HG03521 (cell line): ENCODE data around the gene RNGTT.

Experiments
- ATAC-seq: cut with Tn5 transposase; IDR thresholded peaks from one replicate; pipeline ENCODE4 v1.9.1; 2021; ENCODE audit warnings: mild to moderate bottlenecking, moderate library complexity; ENCODE audit not compliant: unreplicated experiment

The RNGTT gene

GRCh38 chr6:88669475-88669874 lies 293.9 kb downstream of the RNGTT start:
- ATAC-seq = no peak

DNA sequence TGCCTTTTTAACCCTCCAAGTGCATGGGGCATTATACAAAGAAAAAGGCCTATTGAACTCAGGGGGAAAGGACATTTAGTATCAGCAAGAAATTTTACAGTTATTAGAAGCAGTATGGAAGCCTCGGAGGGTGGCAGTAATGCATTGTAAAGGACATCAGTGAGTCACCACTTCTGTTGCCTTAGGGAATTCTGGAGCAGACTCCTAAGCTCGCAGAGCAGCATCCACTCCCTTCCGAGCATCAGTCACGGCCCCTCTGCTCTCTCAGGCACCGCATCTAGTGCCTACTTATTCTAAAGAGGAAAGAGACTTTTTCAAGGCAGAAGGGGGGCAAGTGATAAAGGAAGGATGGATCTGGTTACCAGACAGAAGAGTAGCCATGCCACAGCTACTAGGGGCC lies 296.5 kb downstream of the RNGTT start:
- ATAC-seq = no peak

- no peak for ATAC-seq
Observed at GRCh38 chr6:88665131-88665530, 298.3 kb downstream of the RNGTT start.

GRCh38 chr6:88663801-88664200 lies 299.6 kb downstream of the RNGTT start:
- ATAC-seq = no peak

GRCh38 chr6:88662653-88663174 lies 300.7 kb downstream of the RNGTT start:
- ATAC-seq = no peak

GRCh38 chr6:88662163-88662580 lies 301.2 kb downstream of the RNGTT start:
- ATAC-seq = peak; percentile 53

DNA sequence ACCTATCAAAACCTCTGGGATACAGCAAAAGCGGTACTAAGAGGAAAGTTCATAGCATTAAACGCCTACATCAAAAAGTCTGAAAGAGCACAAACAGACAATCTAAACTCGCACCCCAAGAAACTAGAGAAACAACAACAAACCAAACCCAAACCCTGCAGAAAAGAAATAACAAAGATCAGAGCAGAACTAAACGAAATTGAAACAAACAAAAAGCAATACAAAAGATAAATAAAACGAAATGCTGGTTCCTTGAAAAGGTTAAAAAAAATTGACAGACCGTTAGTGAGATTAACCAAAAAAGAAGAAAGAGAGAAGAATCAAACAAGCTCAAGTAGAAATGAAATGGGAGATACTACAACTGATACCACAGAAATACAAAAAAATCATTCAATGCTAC lies 302.3 kb downstream of the RNGTT start:
- no peak for ATAC-seq

GRCh38 chr6:88655586-88655985 lies 307.8 kb downstream of the RNGTT start:
- no peak for ATAC-seq

- ATAC-seq = no peak
Observed at GRCh38 chr6:88653936-88654335, 309.5 kb downstream of the RNGTT start.

DNA sequence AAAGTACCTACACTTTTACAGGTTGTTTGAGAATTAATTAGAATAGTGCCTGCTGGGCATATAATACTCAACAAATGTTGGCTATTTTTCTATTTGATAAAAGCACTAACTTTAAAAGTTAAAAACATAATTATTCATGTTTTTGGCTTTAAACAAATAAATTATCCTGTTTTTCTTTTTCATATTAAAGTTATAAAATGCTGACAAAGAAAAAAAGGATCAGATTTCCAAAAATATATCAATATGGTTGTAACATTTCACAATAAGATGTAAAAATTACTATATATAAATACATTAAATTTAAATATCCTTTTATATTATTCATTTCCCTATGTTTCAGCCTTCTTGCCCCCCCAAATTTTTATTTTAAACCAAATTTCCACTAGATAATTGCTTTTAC lies 312.0 kb downstream of the RNGTT start:
- ATAC-seq = no peak

DNA sequence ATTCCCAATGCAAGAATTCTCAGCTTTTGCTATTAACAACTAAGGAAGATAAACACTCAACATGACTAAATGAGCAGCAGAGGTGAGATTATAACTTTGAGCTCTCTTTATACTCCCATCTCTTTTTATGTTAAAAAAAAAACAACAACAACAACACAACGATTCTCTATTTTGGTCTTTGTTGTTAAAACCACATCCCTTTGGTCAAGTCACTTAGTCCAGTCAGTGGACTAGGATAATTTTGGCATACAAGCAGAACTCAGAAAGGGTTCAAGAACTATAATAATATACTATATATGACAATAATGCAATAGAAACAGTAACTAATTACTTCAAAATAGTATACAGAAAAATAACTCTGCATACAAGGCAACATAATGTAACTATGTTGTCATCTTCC lies 312.4 kb downstream of the RNGTT start:
- ATAC-seq = no peak

- peak; percentile 96 for ATAC-seq
Observed at GRCh38 chr6:88650029-88650619, 313.3 kb downstream of the RNGTT start.

DNA sequence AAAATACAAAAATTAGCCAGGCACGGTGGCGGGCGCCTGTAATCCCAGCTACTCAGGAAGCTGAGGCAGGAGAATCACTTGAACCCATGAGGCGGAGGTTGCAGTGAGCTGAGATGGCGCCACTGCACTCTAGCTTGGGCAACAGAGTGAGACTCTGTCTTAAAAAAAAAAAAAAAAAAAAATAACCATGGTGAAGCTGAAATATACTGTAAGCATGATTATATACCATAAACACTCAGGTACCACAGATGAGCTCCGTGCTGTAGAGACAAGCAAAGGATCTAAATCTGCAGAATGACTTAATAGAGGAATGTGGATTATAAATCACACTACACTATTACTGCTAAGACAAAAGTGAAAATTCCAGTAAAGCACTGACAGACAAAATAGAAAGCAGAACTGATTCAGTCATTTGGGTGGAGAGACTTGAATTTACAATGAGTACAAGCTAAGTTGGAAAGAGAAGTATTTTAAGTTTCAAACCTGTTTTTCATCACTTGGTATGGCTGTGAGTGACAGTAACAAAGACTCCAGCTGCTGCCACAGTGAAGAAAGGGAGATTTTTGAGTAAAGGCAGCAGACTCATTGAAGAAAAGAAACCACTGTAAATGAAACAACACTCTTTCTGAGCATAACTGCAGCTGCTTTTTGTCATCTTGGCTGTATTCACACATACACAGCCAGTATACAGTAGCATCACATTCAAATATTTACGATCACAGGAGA lies 322.1 kb downstream of the RNGTT start:
- ATAC-seq = peak; percentile 93

- ATAC-seq = no peak
Observed at GRCh38 chr6:88637761-88638545, 325.5 kb downstream of the RNGTT start.

GRCh38 chr6:88636871-88637270 lies 326.5 kb downstream of the RNGTT start:
- no peak for ATAC-seq

DNA sequence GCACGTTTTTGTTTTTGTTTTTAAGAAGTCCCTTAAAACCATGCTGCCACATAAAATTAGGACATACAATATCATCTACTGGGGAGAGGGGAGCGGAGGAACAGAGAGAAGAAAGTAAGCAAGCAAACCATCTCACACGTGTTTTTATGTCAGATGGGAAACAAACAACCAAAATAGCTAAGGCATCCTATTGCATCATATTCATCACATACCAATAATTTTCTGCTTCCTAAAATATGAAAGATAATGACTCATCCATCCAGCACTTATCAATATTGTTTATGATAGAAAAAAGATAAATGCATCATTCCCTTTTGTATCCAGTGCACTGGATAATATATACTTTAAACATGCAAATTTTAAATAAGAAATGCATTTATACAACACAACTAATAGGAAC lies 329.6 kb downstream of the RNGTT start:
- ATAC-seq = no peak

DNA sequence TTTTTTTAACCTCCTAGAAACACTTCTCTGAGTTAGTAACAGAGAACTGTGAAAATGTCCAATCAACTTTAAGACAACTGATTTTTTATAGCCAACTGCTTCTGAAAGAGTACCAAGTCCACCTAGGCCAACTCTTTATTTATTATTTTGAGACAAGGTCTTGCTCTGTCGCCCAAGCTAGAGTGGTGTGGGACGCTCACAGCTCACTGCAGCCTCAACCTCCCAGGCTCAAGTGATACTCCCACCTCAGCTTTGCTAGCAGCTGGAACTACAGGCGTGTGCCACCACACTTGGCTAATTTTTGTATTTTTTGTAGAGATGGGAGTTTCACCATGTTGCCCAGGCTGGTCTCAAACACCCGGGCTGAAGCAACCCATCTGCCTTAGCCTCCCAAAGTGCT lies 331.6 kb downstream of the RNGTT start:
- ATAC-seq = no peak

GRCh38 chr6:88629838-88630494 lies 333.5 kb downstream of the RNGTT start:
- ATAC-seq = no peak

DNA sequence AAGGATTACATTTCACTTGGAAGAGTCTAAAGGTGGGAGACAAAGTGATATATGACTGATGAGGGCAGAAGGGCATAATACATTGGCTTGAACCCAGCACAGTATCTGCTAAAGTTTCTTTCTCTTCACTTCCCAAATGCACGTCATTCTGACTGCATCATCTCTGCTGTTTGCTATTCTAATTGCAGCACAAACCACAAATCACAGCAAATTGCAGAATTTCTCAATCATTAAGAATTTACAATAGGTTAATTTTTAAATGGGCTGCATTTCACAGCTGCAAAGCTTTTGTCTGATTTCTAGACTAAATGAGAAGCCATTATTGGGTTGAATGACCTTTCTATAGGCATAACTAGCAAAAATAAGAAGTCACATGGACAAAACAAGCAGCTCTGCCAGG lies 337.0 kb downstream of the RNGTT start:
- ATAC-seq = no peak

DNA sequence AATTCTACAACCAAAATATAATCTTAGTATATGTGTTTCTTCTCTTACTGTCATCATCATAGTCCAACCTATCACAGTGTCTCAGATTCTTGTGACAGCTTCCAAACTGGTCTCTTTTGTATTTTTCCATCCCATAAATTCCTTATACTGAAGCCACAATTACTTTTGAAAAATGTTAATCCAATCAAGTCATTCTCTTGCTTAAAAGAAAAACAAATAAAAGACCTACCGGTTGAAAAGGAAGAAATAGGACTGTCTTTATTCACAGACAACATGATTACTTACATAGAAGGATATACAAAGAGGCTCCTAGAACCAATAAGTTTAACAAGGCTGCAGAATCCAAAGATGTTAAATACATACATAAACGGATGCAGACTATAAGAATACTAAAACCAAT lies 339.9 kb downstream of the RNGTT start:
- no peak for ATAC-seq

GRCh38 chr6:88619951-88620350 lies 343.5 kb downstream of the RNGTT start:
- ATAC-seq = no peak
